SK-N-SH (cell line): ENCODE results near the gene NFE2L3.

Source experiments
- EP300 ChIP-seq, 2 experiments: IDR thresholded peaks; 2 replicates each; pipeline versions ENCODE4 v1.4.0 to v1.6.1; 2012; ENCODE audit warnings: borderline replicate concordance in 1 of 2, low read depth in 1 of 2, low read length in 1 of 2
- EZH2phosphoT487 ChIP-seq: fragments of 200-600 bp; sonication (generic); IDR thresholded peaks from 2 replicates; pipeline ENCODE4 v1.6.1; 2017; ENCODE audit warnings: low read depth, mixed run types, mild to moderate bottlenecking, antibody characterized with exemption, moderate library complexity, borderline replicate concordance
- FOXM1 ChIP-seq: IDR thresholded peaks from 2 replicates; pipeline ENCODE4 v1.4.0; 2012; ENCODE audit warnings: low read depth, mild to moderate bottlenecking
- JUND ChIP-seq: IDR thresholded peaks from 2 replicates; pipeline ENCODE4 v1.4.0; 2012
- MXI1 ChIP-seq: IDR thresholded peaks from 2 replicates; pipeline ENCODE4 v1.6.1; 2012; ENCODE audit warnings: mild to moderate bottlenecking, low read depth, low read length, improper control_type of control experiment
- NFIC ChIP-seq: IDR thresholded peaks from 2 replicates; pipeline ENCODE4 v1.4.0; 2012; ENCODE audit warnings: borderline replicate concordance
- NRF1 ChIP-seq: IDR thresholded peaks from 2 replicates; pipeline ENCODE4 v1.6.1; 2012; ENCODE audit warnings: low read depth, mild to moderate bottlenecking, low read length
- POLR2AphosphoS5 ChIP-seq: IDR thresholded peaks from 2 replicates; pipeline ENCODE4 v1.6.1; 2012; ENCODE audit warnings: low read depth, low read length
- SMC3 ChIP-seq: IDR thresholded peaks from 2 replicates; pipeline ENCODE4 v1.6.1; 2012; ENCODE audit warnings: low read depth, low read length, improper control_type of control experiment
- TAF1 ChIP-seq: IDR thresholded peaks from 2 replicates; pipeline ENCODE4 v1.6.1; 2012; ENCODE audit warnings: low read depth, mild to moderate bottlenecking, low read length, moderate library complexity, borderline replicate concordance
- TF ChIP-seq, protein P1 (sequence below): fragments of 200-600 bp; sonication (generic); IDR thresholded peaks from 2 replicates; pipeline ENCODE4 v1.6.1; 2017; ENCODE audit warnings: antibody characterized with exemption, mild to moderate bottlenecking, moderate library complexity
- TF ChIP-seq, protein P2 (sequence below): IDR thresholded peaks from 2 replicates; pipeline ENCODE4 v1.4.0; 2012; ENCODE audit warnings: low read depth
- TF ChIP-seq, protein P3 (sequence below): IDR thresholded peaks from 2 replicates; pipeline ENCODE4 v1.6.1; 2012; ENCODE audit warnings: mild to moderate bottlenecking, low read depth, low read length, moderate library complexity

DNA sequence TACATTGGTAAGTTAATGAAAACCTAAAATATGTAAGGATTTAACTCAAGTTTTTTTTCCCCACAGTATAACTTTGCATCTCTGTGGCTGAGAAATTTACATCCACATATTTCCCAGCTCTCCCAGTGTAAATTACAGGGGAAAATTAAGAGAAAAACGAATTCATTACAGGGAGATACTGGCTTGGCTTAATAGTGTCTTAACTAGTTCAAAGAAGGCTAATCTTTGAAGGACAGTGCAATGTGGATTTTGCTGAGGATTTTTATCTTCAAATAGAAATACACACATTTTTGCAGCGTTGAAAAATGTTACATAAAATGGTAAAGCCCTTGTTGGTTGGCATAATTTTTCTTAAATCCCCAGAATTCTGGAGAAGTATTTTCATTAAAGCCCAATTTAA, 51.0 kb downstream of the NFE2L3 start:
- TF ChIP-seq NRF1 (no peak), POLR2AphosphoS5 (no peak), EZH2phosphoT487 (no peak), JUND (no peak), NFIC (no peak), TAF1 (no peak), EP300 (IDR thresholded peaks at IDR 0.05; ENCODE audit: borderline replicate concordance in 1 of 2, low read depth in 1 of 2, low read length in 1 of 2) (no peak), SMC3 (no peak), MXI1 (no peak), FOXM1 (no peak)
- TF ChIP-seq, protein P1, sequence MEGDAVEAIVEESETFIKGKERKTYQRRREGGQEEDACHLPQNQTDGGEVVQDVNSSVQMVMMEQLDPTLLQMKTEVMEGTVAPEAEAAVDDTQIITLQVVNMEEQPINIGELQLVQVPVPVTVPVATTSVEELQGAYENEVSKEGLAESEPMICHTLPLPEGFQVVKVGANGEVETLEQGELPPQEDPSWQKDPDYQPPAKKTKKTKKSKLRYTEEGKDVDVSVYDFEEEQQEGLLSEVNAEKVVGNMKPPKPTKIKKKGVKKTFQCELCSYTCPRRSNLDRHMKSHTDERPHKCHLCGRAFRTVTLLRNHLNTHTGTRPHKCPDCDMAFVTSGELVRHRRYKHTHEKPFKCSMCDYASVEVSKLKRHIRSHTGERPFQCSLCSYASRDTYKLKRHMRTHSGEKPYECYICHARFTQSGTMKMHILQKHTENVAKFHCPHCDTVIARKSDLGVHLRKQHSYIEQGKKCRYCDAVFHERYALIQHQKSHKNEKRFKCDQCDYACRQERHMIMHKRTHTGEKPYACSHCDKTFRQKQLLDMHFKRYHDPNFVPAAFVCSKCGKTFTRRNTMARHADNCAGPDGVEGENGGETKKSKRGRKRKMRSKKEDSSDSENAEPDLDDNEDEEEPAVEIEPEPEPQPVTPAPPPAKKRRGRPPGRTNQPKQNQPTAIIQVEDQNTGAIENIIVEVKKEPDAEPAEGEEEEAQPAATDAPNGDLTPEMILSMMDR = no peak
- TF ChIP-seq, protein P2, sequence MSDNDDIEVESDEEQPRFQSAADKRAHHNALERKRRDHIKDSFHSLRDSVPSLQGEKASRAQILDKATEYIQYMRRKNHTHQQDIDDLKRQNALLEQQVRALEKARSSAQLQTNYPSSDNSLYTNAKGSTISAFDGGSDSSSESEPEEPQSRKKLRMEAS = no peak
- TF ChIP-seq, protein P3, sequence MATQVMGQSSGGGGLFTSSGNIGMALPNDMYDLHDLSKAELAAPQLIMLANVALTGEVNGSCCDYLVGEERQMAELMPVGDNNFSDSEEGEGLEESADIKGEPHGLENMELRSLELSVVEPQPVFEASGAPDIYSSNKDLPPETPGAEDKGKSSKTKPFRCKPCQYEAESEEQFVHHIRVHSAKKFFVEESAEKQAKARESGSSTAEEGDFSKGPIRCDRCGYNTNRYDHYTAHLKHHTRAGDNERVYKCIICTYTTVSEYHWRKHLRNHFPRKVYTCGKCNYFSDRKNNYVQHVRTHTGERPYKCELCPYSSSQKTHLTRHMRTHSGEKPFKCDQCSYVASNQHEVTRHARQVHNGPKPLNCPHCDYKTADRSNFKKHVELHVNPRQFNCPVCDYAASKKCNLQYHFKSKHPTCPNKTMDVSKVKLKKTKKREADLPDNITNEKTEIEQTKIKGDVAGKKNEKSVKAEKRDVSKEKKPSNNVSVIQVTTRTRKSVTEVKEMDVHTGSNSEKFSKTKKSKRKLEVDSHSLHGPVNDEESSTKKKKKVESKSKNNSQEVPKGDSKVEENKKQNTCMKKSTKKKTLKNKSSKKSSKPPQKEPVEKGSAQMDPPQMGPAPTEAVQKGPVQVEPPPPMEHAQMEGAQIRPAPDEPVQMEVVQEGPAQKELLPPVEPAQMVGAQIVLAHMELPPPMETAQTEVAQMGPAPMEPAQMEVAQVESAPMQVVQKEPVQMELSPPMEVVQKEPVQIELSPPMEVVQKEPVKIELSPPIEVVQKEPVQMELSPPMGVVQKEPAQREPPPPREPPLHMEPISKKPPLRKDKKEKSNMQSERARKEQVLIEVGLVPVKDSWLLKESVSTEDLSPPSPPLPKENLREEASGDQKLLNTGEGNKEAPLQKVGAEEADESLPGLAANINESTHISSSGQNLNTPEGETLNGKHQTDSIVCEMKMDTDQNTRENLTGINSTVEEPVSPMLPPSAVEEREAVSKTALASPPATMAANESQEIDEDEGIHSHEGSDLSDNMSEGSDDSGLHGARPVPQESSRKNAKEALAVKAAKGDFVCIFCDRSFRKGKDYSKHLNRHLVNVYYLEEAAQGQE = no peak
